NCI-H82 (cell line): ENCODE data around the gene XAGE1B.
"Not testable (repeated sequence)": the region's sequence is repeated elsewhere in the genome, so short reads cannot be mapped to it uniquely, and the experiment has no call there.

Experiments
- DNase-seq: peaks from one replicate; lab custom pipeline; 2025; lab: John Stamatoyannopoulos, UW

Gene XAGE1B, protein sequence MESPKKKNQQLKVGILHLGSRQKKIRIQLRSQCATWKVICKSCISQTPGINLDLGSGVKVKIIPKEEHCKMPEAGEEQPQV

DNA sequence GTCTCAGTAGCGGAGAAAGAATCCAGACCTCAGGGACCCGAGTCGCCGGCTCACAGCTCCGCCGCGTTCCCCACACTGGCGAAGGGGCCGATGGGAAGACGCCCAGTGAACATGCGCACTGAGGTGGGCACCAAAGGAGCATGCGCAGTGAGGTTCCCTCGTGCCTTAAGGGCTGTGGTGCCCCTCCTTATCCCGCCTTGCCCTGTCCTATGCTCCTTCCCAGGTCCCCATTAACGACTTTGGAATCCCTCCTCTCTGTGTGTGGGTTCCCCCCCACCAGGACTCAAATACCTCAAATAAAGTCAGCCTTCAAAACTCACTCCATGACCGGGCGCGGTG lies at the start of gene XAGE1B:
XAGE1B (minus strand) TSS at position 77 of the 339 bp plus-strand sequence. CDS start 1,536 bp downstream, outside the sequence.
- not testable (repeated sequence) for DNase-seq

DNA sequence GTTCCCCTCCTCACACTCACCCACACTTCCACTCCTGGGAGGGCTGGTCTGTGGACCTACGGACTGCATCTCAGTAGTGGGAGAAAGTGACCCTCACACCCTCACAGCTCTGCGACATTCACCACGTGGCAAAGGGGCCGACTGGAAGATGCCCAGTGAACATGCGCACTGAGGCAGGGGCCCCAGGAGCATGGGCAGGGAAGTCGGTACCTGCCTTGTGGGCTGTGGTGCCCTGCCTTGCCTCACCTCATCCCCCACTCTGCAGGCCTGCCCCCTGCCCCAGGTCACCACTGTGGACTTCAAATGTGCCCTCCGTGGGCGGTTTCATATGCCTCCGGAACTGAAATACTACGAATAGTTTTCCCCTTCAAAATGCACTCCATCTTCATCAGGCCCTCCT lies 46.2 kb upstream of the XAGE1B start:
- DNase-seq: no peak

DNA sequence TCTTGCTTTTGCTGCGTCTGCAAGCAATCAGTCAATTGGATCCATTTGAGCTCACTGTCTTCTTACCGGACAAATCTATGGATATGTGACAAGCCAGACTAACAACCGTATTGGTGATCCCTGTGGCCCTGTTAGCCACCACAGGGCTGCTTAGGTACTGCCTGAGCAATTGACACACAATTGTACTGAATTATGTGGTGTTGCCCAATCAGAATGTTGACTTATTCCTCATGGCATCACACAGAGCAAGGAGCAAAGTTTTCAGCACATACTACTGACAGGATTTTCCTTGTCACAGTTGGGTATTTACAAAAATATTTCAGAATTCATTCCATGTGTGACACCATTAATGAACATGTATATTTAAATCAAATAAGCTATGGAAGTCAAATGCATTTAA lies 41.3 kb upstream of the XAGE1B start:
- DNase-seq: no peak

DNA sequence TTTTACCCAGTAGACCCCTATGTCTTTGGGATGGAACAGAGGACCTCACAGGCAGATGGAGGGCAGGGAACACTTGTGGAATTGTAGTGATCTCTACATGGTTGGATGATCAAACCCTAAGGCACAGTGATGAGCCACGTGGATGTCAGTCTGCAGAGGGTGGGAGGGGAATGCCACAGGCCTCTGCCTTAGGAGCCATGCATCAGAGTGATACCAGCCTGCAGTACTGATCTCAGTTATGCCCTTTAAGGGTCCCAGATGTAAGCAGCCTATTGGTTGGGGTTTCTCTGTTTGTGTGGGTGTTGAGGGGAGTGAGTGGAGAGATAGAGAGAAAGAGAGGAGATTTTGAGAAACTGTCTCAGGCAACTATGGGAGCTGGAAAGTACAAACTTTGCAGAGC lies 39.9 kb upstream of the XAGE1B start:
- no peak for DNase-seq

DNA sequence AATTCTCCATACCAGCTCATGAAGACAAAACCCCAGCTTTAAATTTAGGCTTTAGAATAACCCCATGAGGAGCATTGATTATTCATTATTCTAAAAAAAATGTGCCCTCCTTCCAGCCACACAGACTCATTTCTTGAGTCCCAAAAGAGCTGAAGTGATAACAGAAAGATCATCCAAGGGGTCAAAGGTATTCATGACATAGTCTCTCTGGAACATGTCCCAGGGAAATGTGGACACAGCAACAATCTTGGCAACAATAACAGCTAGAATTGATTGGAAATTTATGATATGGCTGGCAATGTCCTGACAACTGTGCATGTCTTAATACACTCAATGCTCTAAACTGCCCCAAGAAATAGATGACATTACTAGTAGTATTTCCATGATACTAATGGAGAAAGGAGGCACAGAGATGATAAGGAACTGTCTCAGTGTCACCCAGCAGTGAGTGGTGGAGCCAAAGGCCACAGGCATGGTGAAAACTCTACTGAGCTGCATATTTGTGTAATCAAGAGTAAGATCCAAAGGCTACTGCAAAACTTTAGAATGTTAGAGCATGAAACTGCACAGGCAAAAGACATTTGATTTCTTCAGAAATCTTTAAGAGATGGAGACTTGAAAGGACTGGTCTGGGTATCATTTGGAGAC lies 37.3 kb upstream of the XAGE1B start:
- no peak for DNase-seq

DNA sequence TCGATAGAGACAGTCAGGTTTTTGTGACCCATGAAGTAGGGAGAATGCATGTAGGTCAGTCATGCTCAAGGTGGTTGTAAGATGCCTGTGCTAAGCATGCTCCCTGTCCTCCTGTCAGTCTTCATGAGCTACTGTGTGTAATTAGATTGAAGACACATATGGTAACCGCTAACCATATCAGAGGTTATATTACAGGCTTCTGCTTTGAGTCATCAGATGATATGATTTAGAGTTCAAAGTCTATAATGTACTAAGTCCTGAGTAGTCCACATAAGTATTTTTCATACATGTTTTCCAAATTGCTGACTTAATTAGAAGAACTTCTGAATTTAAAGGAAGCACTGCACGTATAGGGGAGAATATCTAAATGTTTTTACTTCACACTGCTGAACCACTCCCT lies 31.9 kb upstream of the XAGE1B start:
- not testable (repeated sequence) for DNase-seq

DNA sequence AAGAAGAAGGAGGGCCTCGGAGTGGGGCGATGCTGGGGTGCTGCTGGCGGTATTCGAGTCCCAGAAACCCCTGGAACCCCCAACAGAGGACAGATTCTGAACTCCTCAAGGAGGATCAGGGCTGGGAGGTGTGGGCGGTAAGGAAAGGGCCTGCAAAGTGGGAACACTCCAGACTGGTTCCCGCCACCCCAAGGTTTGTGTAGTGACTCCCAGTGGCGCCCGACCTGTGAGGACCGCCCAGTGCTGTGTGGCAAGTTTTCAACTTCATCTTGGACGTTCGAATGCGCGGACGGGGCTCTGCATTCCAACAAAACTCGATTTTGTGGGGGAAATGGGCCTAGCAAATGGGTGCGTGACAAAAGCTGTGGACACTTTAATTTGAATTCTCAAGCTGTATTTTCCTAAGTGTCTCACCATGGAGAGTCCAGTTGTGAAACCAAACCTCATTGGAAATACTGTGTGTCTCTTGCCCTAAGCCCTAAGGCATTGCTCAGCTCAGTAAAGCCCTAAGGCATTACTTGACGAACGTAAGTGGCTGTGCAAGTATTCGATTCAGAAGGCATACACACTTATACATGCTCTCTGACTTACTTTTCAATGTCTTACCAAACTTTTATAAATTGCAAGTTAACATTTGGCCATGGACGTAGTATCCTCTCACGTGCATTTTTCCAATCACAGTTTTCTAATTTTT lies 27.4 kb upstream of the XAGE1B start:
- DNase-seq: no peak

DNA sequence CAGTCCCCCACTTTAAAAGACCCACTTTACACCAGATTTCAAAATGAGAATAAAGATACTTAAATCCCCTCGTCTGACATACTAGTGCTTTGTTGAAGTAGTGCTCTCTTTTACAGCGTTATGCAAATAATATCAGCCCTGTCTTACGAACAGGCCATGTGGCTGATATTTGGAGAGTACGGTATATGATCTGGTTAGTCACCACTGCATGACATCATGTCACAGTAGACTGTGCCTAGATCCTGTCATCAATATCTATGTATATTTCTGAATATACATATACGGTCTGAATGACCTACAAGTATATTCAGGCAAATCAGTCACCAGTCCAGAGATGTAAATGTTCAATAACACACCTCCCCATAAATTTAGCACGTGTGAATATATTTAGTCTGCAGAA lies 25.4 kb upstream of the XAGE1B start:
- no peak for DNase-seq

DNA sequence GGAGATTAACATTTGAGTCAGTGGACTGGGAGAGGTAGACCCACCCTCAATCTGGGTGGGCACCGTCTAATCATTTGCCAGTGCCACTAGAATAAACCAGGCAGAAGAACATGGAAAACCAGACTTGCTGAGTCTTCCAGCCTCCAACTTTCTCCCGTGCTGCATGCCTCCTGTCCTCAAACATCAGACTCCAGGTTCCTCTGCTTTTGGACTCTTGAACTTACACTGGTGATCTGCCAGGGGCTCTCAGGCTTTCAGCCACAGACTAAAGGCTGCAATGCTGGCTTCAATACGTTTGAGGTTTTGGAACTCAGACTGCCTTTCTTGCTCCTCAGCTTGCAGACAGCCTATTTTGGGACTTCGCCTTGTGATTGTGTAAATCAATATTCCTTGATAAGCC lies 24.2 kb upstream of the XAGE1B start:
- DNase-seq: not testable (repeated sequence)

DNA sequence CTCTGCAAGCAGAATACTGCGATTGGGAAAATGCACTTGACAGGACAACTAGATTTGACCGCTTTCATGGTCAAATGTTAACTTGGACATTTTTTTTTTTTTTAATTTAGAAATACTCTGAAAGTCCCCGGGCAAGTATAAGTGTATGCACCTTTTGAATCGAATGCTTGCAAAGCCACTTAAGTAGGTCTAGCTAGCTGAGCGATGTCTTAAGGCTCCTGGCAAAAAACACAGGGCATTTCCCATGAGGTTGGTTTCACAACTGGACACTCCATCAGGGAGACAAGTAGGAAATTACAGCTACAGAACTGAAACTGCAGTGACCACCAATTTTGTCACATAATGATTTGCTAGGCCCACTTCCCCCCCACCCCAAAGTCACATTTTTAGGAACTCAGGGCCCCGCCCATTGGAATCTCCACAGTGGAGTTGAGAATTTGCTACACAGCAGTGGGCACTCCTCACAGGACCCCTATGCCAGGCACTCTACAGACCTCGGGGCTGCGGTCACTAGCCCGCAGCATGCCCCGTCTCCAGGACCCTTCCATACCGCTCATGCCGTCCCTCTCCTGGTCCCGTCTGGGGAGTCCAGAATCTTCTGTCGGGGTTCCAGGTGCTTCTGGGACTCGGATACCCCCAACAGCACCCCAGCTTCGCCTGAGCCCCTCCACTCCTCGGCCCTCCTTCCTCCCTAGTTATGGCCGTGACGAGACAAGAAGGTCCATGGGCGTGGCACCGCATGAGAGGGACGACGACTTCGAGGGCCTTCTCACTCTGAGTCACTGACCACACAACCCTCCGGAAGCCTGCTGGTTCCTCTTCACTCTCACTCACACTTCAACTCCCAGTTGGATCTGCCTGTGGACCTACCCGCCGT lies 515 bp downstream of the XAGE1B start:
- DNase-seq: not testable (repeated sequence)

DNA sequence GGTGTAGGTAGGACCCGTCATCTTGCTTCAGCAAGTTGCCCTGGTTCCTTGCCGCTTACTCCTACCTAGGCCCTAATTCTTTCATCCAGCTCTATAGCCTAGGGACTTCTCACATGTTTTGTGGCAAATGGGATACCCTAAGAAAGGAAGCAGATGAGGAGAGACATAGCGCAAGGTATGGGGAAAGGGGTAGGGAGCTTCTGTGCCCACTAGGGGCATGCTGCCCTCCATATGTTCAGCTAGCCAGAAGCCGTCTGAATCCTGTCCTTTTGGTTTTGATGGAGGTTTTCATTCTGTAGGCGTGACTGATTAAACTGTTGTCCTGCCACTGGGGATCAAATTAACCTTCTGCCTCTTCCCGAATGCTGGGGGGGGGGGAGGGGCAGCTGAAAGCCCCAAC lies 5.7 kb downstream of the XAGE1B start:
- DNase-seq: not testable (repeated sequence)

DNA sequence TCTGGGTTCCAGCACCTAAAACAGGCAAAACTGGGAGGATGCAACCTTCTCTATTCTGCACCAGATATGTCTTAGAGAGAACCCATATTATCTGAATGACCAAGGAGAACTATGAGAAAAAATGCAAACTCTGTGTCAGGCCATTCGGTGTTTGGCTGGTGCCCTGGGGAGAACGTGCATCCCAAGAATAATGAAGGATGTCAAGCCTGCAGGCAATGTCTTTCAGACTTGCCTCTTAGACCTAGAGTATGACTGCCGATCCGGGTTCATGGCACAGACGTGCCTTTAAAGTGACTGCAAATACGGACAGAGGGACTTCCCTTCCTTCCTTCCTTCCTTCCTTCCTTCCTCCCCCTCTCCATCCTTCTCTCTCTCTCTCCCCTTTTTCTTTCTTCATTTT lies 6.9 kb downstream of the XAGE1B start:
- no peak for DNase-seq

DNA sequence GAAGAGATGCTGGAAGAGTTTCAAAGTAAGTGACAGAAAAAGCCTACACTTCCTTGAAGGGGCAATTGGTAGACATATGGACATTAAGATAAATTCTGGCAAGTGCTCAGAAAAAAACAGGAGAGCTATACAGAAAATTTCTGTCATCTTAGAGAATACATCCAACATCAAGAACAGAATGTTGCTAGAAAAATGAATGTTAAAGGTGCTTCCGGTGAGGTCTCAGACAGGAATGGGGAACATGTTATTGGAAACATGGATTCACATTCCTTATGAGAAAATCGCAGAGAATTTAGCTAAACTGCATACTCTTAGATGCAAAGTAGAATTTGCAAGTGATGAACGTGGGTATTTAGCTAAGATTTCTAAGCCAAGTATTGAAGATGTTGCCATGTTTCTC lies 9.5 kb downstream of the XAGE1B start:
- DNase-seq: no peak

DNA sequence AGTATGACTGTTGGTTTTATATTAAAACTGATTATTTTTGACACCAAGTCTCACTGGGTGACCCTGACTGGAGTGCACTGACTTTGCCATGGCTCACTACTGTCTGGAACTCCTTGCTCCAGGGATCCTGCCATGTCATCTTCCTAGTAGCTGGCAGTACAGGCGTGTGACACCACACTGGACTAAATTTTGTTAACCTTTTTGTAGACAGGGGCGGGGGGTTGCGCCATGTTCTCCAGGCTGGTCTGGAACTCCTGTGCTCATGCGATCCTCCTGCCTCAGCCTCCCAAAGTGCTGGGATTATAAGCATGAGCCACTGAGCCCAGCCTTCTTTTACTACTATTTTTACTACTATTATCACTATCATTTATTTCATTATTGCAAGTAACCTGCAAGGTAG lies 12.3 kb downstream of the XAGE1B start:
- no peak for DNase-seq

DNA sequence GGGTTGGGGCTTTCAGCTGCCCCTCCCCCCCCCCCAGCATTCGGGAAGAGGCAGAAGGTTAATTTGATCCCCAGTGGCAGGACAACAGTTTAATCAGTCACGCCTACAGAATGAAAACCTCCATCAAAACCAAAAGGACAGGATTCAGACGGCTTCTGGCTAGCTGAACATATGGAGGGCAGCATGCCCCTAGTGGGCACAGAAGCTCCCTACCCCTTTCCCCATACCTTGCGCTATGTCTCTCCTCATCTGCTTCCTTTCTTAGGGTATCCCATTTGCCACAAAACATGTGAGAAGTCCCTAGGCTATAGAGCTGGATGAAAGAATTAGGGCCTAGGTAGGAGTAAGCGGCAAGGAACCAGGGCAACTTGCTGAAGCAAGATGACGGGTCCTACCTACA lies 15.5 kb downstream of the XAGE1B start:
- DNase-seq: not testable (repeated sequence)

DNA sequence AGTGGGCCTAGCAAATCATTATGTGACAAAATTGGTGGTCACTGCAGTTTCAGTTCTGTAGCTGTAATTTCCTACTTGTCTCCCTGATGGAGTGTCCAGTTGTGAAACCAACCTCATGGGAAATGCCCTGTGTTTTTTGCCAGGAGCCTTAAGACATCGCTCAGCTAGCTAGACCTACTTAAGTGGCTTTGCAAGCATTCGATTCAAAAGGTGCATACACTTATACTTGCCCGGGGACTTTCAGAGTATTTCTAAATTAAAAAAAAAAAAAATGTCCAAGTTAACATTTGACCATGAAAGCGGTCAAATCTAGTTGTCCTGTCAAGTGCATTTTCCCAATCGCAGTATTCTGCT lies 20.5 kb downstream of the XAGE1B start:
- DNase-seq: not testable (repeated sequence)

DNA sequence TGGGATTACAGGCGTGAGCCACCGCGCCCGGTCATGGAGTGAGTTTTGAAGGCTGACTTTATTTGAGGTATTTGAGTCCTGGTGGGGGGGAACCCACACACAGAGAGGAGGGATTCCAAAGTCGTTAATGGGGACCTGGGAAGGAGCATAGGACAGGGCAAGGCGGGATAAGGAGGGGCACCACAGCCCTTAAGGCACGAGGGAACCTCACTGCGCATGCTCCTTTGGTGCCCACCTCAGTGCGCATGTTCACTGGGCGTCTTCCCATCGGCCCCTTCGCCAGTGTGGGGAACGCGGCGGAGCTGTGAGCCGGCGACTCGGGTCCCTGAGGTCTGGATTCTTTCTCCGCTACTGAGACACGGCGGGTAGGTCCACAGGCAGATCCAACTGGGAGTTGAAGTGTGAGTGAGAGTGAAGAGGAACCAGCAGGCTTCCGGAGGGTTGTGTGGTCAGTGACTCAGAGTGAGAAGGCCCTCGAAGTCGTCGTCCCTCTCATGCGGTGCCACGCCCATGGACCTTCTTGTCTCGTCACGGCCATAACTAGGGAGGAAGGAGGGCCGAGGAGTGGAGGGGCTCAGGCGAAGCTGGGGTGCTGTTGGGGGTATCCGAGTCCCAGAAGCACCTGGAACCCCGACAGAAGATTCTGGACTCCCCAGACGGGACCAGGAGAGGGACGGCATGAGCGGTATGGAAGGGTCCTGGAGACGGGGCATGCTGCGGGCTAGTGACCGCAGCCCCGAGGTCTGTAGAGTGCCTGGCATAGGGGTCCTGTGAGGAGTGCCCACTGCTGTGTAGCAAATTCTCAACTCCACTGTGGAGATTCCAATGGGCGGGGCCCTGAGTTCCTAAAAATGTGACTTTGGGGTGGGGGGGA lies 21.1 kb downstream of the XAGE1B start, which contains the start of gene XAGE1A:
XAGE1A (plus strand) TSS at position 264 of the 874 bp plus-strand sequence. CDS start 1,554 bp downstream, outside the sequence.
- DNase-seq: not testable (repeated sequence)

DNA sequence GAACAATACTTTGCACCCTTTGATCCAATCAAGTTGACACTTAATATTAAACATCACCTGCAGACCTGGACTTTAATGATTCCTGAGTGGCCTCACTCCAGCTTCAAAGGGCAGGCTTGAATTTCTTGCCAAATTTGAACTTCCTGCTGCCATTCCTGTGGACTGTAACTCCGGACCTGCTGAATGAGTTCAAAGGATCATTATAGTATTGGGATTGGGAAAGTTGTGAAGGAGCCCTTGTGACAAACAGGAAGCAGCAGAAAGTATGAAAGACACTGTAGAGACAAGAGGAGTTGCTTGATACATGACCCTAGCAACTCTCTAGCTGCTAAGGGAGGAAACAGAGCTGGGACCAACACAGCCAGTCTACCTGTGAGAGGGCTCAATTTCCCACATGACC lies 45.6 kb downstream of the XAGE1B start:
- DNase-seq: not testable (repeated sequence)
